ENCODE data around the gene MAP2K5.

The MAP2K5 gene

GRCh38 chr15:67743558-67743957 lies 201.1 kb downstream of the MAP2K5 start:
- no peaks in the 10 kb centered on the region for H3K36me3 ChIP-seq (ENCODE audit: control insufficient read depth, insufficient read depth, low read length)
- H3K4me3 ChIP-seq (ENCODE audit: insufficient read depth, low read depth, low read length, poor library complexity, severe bottlenecking), result no peak overlapping the region
- H3K9me3 ChIP-seq (ENCODE audit: control insufficient read depth, low read length), result no peaks in the 10 kb centered on the region
- no peak for DNase-seq
- no peaks in the 10 kb centered on the region for H3K4me1 ChIP-seq (ENCODE audit: control insufficient read depth, insufficient read depth, low read length, poor library complexity, severe bottlenecking)
- H3K27me3 ChIP-seq (replicated peaks; ENCODE audit: control insufficient read depth, insufficient read depth, low read length, poor library complexity, severe bottlenecking), result no peaks in the 10 kb centered on the region
- H3K27ac ChIP-seq (ENCODE audit: insufficient read depth, low read length, poor library complexity, severe bottlenecking), result no peak overlapping the region

GRCh38 chr15:67744331-67745072 lies 202.0 kb downstream of the MAP2K5 start:
- Histone ChIP-seq H3K9me3 (ENCODE audit: control insufficient read depth, low read length) (no peaks in the 10 kb centered on the region), H3K36me3 (ENCODE audit: control insufficient read depth, insufficient read depth, low read length) (no peaks in the 10 kb centered on the region), H3K27ac (ENCODE audit: insufficient read depth, low read length, poor library complexity, severe bottlenecking) (no peak overlapping the region), H3K4me3 (ENCODE audit: insufficient read depth, low read depth, low read length, poor library complexity, severe bottlenecking) (no peak overlapping the region), H3K27me3 (replicated peaks; ENCODE audit: control insufficient read depth, insufficient read depth, low read length, poor library complexity, severe bottlenecking) (no peaks in the 10 kb centered on the region), H3K4me1 (ENCODE audit: control insufficient read depth, insufficient read depth, low read length, poor library complexity, severe bottlenecking) (no peaks in the 10 kb centered on the region)
- no peak for DNase-seq

- no peak overlapping the region for H3K4me3 ChIP-seq (ENCODE audit: insufficient read depth, low read depth, low read length, poor library complexity, severe bottlenecking)
- H3K27ac ChIP-seq (ENCODE audit: insufficient read depth, low read length, poor library complexity, severe bottlenecking), result no peak overlapping the region
- H3K27me3 ChIP-seq (replicated peaks; ENCODE audit: control insufficient read depth, insufficient read depth, low read length, poor library complexity, severe bottlenecking), result no peaks in the 10 kb centered on the region
- H3K9me3 ChIP-seq (ENCODE audit: control insufficient read depth, low read length), result no peaks in the 10 kb centered on the region
- no peaks in the 10 kb centered on the region for H3K36me3 ChIP-seq (ENCODE audit: control insufficient read depth, insufficient read depth, low read length)
- no peaks in the 10 kb centered on the region for H3K4me1 ChIP-seq (ENCODE audit: control insufficient read depth, insufficient read depth, low read length, poor library complexity, severe bottlenecking)
- no peak for DNase-seq
These were observed 202.8 kb downstream of the MAP2K5 start for GRCh38 chr15:67745073-67746006.

GRCh38 chr15:67746022-67746421 lies 203.5 kb downstream of the MAP2K5 start:
- H3K27me3 ChIP-seq (replicated peaks; ENCODE audit: control insufficient read depth, insufficient read depth, low read length, poor library complexity, severe bottlenecking), result no peaks in the 10 kb centered on the region
- H3K36me3 ChIP-seq (ENCODE audit: control insufficient read depth, insufficient read depth, low read length), result no peaks in the 10 kb centered on the region
- H3K9me3 ChIP-seq (ENCODE audit: control insufficient read depth, low read length), result no peaks in the 10 kb centered on the region
- no peak overlapping the region for H3K27ac ChIP-seq (ENCODE audit: insufficient read depth, low read length, poor library complexity, severe bottlenecking)
- no peaks in the 10 kb centered on the region for H3K4me1 ChIP-seq (ENCODE audit: control insufficient read depth, insufficient read depth, low read length, poor library complexity, severe bottlenecking)
- H3K4me3 ChIP-seq (ENCODE audit: insufficient read depth, low read depth, low read length, poor library complexity, severe bottlenecking), result no peak overlapping the region
- DNase-seq, result no peak

- Histone ChIP-seq H3K36me3 (ENCODE audit: control insufficient read depth, insufficient read depth, low read length) (no peaks in the 10 kb centered on the region), H3K9me3 (ENCODE audit: control insufficient read depth, low read length) (no peaks in the 10 kb centered on the region), H3K4me1 (ENCODE audit: control insufficient read depth, insufficient read depth, low read length, poor library complexity, severe bottlenecking) (no peaks in the 10 kb centered on the region), H3K27me3 (replicated peaks; ENCODE audit: control insufficient read depth, insufficient read depth, low read length, poor library complexity, severe bottlenecking) (no peaks in the 10 kb centered on the region), H3K27ac (ENCODE audit: insufficient read depth, low read length, poor library complexity, severe bottlenecking) (no peak overlapping the region), H3K4me3 (ENCODE audit: insufficient read depth, low read depth, low read length, poor library complexity, severe bottlenecking) (no peak overlapping the region)
- DNase-seq, result no peak
These were observed 203.9 kb downstream of the MAP2K5 start for GRCh38 chr15:67746450-67746849.

GRCh38 chr15:67747921-67748320 lies 205.4 kb downstream of the MAP2K5 start:
- Histone ChIP-seq H3K27ac (ENCODE audit: insufficient read depth, low read length, poor library complexity, severe bottlenecking) (no peak overlapping the region), H3K36me3 (ENCODE audit: control insufficient read depth, insufficient read depth, low read length) (no peaks in the 10 kb centered on the region), H3K4me3 (ENCODE audit: insufficient read depth, low read depth, low read length, poor library complexity, severe bottlenecking) (no peak overlapping the region), H3K9me3 (ENCODE audit: control insufficient read depth, low read length) (no peaks in the 10 kb centered on the region), H3K27me3 (replicated peaks; ENCODE audit: control insufficient read depth, insufficient read depth, low read length, poor library complexity, severe bottlenecking) (no peaks in the 10 kb centered on the region), H3K4me1 (ENCODE audit: control insufficient read depth, insufficient read depth, low read length, poor library complexity, severe bottlenecking) (no peaks in the 10 kb centered on the region)
- DNase-seq, result no peak

GRCh38 chr15:67750371-67750770 lies 207.9 kb downstream of the MAP2K5 start:
- no peak for DNase-seq
- no peaks in the 10 kb centered on the region for H3K9me3 ChIP-seq (ENCODE audit: control insufficient read depth, low read length)
- H3K27me3 ChIP-seq (replicated peaks; ENCODE audit: control insufficient read depth, insufficient read depth, low read length, poor library complexity, severe bottlenecking), result no peaks in the 10 kb centered on the region
- no peaks in the 10 kb centered on the region for H3K36me3 ChIP-seq (ENCODE audit: control insufficient read depth, insufficient read depth, low read length)
- no peak overlapping the region for H3K4me3 ChIP-seq (ENCODE audit: insufficient read depth, low read depth, low read length, poor library complexity, severe bottlenecking)
- H3K4me1 ChIP-seq (ENCODE audit: control insufficient read depth, insufficient read depth, low read length, poor library complexity, severe bottlenecking), result no peaks in the 10 kb centered on the region
- no peak overlapping the region for H3K27ac ChIP-seq (ENCODE audit: insufficient read depth, low read length, poor library complexity, severe bottlenecking)

GRCh38 chr15:67753891-67754290 lies 211.4 kb downstream of the MAP2K5 start:
- no peaks in the 10 kb centered on the region for H3K9me3 ChIP-seq (ENCODE audit: control insufficient read depth, low read length)
- no peak for DNase-seq
- H3K27ac ChIP-seq (ENCODE audit: insufficient read depth, low read length, poor library complexity, severe bottlenecking), result no peak overlapping the region
- no peak overlapping the region for H3K4me3 ChIP-seq (ENCODE audit: insufficient read depth, low read depth, low read length, poor library complexity, severe bottlenecking)
- no peaks in the 10 kb centered on the region for H3K27me3 ChIP-seq (replicated peaks; ENCODE audit: control insufficient read depth, insufficient read depth, low read length, poor library complexity, severe bottlenecking)
- peaks cover 16% of the 10 kb centered on the region for H3K4me1 ChIP-seq (ENCODE audit: control insufficient read depth, insufficient read depth, low read length, poor library complexity, severe bottlenecking)
- H3K36me3 ChIP-seq (ENCODE audit: control insufficient read depth, insufficient read depth, low read length), result no peaks in the 10 kb centered on the region

- Histone ChIP-seq H3K36me3 (ENCODE audit: control insufficient read depth, insufficient read depth, low read length) (no peaks in the 10 kb centered on the region), H3K4me3 (ENCODE audit: insufficient read depth, low read depth, low read length, poor library complexity, severe bottlenecking) (no peak overlapping the region), H3K9me3 (ENCODE audit: control insufficient read depth, low read length) (no peaks in the 10 kb centered on the region), H3K27ac (ENCODE audit: insufficient read depth, low read length, poor library complexity, severe bottlenecking) (no peak overlapping the region), H3K27me3 (replicated peaks; ENCODE audit: control insufficient read depth, insufficient read depth, low read length, poor library complexity, severe bottlenecking) (no peaks in the 10 kb centered on the region), H3K4me1 (ENCODE audit: control insufficient read depth, insufficient read depth, low read length, poor library complexity, severe bottlenecking) (peaks cover 20% of the 10 kb centered on the region)
- no peak for DNase-seq
These were observed 212.8 kb downstream of the MAP2K5 start for GRCh38 chr15:67755264-67755663.

- DNase-seq, result no peak
- peaks cover 20% of the 10 kb centered on the region for H3K4me1 ChIP-seq (ENCODE audit: control insufficient read depth, insufficient read depth, low read length, poor library complexity, severe bottlenecking)
- H3K9me3 ChIP-seq (ENCODE audit: control insufficient read depth, low read length), result no peaks in the 10 kb centered on the region
- no peaks in the 10 kb centered on the region for H3K27me3 ChIP-seq (replicated peaks; ENCODE audit: control insufficient read depth, insufficient read depth, low read length, poor library complexity, severe bottlenecking)
- no peak overlapping the region for H3K4me3 ChIP-seq (ENCODE audit: insufficient read depth, low read depth, low read length, poor library complexity, severe bottlenecking)
- H3K27ac ChIP-seq (ENCODE audit: insufficient read depth, low read length, poor library complexity, severe bottlenecking), result no peak overlapping the region
- H3K36me3 ChIP-seq (ENCODE audit: control insufficient read depth, insufficient read depth, low read length), result no peaks in the 10 kb centered on the region
These were observed 213.4 kb downstream of the MAP2K5 start for GRCh38 chr15:67755936-67756335.
